ENCODE results near the gene GABRB2.
"Not testable (repeated sequence)": the region's sequence is repeated elsewhere in the genome, so short reads cannot be mapped to it uniquely, and the experiment has no call there.

Gene GABRB2

GRCh38 chr5:161246749-161247148 is 299.8 kb downstream of the GABRB2 start:
- no peak overlapping the region for H3K4me3 ChIP-seq (replicated peaks; ENCODE audit: insufficient read depth, low read length)
- no peak for DNase-seq (ENCODE audit: low read depth in 1 of 2, low spot score in 1 of 2)
- TF ChIP-seq CTCF (IDR thresholded peaks at IDR 0.05; ENCODE audit: insufficient read depth, low read length), result no peak
- no peak for TF ChIP-seq REST (IDR thresholded peaks at IDR 0.05; ENCODE audit: insufficient replicate concordance, low read depth)
- H3K27me3 ChIP-seq (ENCODE audit: insufficient read depth, poor library complexity, severe bottlenecking), result no peaks in the 10 kb centered on the region
- H3K27ac ChIP-seq (replicated peaks), result no peak overlapping the region

GRCh38 chr5:161245846-161246245 is 300.7 kb downstream of the GABRB2 start:
- H3K27me3 ChIP-seq (ENCODE audit: insufficient read depth, poor library complexity, severe bottlenecking); DNase-seq (ENCODE audit: low read depth in 1 of 2, low spot score in 1 of 2); H3K4me3 ChIP-seq (replicated peaks; ENCODE audit: insufficient read depth, low read length); H3K27ac ChIP-seq (replicated peaks): not testable (repeated sequence)
